ENCODE data around the gene MUC7.

MUC7 gene

DNA sequence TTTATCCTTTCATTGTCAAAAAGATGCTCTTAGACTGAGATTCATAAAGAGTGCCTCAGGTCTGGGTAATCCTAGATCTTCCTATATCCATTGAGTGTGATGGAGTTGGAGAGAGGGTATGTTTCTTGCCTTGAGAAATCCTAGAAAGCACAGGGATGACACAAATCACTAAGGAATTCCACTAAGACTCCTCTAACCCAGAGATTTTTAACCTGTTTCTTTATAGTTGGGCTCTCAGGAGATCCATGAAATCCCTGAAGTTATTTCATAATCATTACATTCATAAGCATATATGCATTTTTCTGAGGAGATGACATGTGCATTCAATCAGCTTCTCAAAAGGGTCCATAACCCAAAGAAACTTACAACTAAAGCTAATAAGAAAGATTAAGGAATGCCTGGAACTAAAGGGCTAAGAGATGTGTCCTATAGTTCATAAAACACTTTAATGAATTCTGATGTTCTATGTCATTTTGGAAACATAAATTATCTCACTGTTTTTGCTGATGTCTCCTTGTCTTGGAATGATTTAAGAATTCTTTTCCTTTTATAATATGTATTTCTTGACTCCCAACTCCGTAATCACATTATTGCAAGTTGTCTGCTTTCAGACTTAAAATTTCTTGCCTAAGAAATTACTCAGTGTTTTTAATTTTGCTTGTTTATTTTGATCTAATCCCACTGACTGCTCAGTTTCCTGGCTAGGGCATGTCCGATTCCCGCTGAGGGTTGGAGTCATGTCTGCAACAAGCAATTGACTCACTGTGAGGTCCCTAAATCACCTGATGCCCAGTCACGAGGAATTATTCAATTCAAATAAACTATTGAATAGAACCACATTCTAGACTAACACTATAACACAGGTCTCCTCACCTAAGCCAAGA, 43.6 kb downstream of the MUC7 start:
- Histone ChIP-seq H3K79me2 (ENCODE audit: insufficient read depth, low read depth) (no peaks in the 10 kb centered on the region), H3K9ac (no peak overlapping the region), H3K27me3 (ENCODE audit: insufficient read depth, low read depth) (no peaks in the 10 kb centered on the region), H3K4me1 (ENCODE audit: low read depth, poor library complexity, severe bottlenecking) (no peaks in the 10 kb centered on the region), H3K4me2 (no peak overlapping the region), H2AFZ (ENCODE audit: low read depth) (no peak overlapping the region), H3K4me3 (IDR thresholded peaks at IDR 0.05; ENCODE audit: insufficient read depth, low read depth, low read length) (no peak overlapping the region), H4K20me1 (ENCODE audit: insufficient read depth) (no peaks in the 10 kb centered on the region), H3K36me3 (ENCODE audit: insufficient read depth) (no peaks in the 10 kb centered on the region), H3K27ac (no peak overlapping the region)
- TF ChIP-seq, protein P1, sequence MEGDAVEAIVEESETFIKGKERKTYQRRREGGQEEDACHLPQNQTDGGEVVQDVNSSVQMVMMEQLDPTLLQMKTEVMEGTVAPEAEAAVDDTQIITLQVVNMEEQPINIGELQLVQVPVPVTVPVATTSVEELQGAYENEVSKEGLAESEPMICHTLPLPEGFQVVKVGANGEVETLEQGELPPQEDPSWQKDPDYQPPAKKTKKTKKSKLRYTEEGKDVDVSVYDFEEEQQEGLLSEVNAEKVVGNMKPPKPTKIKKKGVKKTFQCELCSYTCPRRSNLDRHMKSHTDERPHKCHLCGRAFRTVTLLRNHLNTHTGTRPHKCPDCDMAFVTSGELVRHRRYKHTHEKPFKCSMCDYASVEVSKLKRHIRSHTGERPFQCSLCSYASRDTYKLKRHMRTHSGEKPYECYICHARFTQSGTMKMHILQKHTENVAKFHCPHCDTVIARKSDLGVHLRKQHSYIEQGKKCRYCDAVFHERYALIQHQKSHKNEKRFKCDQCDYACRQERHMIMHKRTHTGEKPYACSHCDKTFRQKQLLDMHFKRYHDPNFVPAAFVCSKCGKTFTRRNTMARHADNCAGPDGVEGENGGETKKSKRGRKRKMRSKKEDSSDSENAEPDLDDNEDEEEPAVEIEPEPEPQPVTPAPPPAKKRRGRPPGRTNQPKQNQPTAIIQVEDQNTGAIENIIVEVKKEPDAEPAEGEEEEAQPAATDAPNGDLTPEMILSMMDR (conservative IDR thresholded peaks at IDR 0.05; ENCODE audit: low read depth, low read length): no peak

DNA sequence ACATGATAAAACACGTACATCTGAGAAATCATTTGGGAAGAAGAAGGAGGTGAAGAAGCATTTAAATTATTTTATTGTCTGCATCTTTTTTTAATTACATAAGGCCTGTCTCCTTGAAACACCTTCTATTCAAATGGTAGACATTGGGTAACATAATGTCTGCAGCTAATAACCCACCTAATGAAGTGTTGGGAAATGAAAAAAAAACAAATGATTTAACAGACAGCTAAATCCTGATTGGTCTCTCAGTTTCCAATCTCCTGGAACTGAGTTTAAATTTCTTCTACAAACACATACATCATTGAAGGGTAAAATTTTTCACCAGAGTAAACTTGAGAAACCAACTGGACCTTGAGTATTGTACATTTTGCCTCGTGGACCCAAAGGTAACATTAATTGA, 46.3 kb downstream of the MUC7 start, which contains the start of gene AMTN:
AMTN (plus strand) TSS at position 301 of the 400 bp plus-strand sequence. CDS start 209 bp downstream, outside the sequence.
- Histone ChIP-seq H3K4me1 (ENCODE audit: low read depth, poor library complexity, severe bottlenecking) (no peaks in the 10 kb centered on the region), H3K27ac (no peak within 1 kb of the TSS), H4K20me1 (ENCODE audit: insufficient read depth) (no peaks in the 10 kb centered on the region), H3K4me3 (IDR thresholded peaks at IDR 0.05; ENCODE audit: insufficient read depth, low read depth, low read length) (no peak within 1 kb of the TSS), H3K79me2 (ENCODE audit: insufficient read depth, low read depth) (no peaks in the 10 kb centered on the region), H2AFZ (ENCODE audit: low read depth) (no peak within 1 kb of the TSS), H3K9ac (no peak within 1 kb of the TSS), H3K4me2 (no peak within 1 kb of the TSS), H3K36me3 (ENCODE audit: insufficient read depth) (no peaks in the 10 kb centered on the region), H3K27me3 (ENCODE audit: insufficient read depth, low read depth) (no peaks in the 10 kb centered on the region)
- TF ChIP-seq, protein P1 (conservative IDR thresholded peaks at IDR 0.05; ENCODE audit: low read depth, low read length): no peak

DNA sequence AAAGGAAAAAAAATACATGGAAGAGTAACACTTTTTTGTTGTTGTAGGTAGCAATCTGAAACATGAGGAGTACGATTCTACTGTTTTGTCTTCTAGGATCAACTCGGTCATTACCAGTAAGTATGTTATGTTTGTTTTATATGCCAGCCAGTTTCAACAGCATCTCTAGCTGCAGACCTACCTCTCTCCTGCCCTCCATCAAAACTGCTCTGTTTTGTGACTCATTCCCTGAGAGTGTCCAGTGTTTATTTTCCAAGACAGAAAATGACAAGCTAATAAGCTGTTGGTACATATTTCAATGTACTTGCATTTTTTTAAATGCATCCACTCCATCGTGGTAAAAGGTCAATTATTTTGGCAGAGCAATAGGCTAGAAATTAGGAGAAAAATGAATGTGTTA, 46.7 kb downstream of the MUC7 start:
- H3K4me1 ChIP-seq (ENCODE audit: low read depth, poor library complexity, severe bottlenecking): no peaks in the 10 kb centered on the region
- no peak overlapping the region for H3K4me2 ChIP-seq
- TF ChIP-seq, protein P1 (conservative IDR thresholded peaks at IDR 0.05; ENCODE audit: low read depth, low read length): no peak
- no peak overlapping the region for H2AFZ ChIP-seq (ENCODE audit: low read depth)
- no peaks in the 10 kb centered on the region for H4K20me1 ChIP-seq (ENCODE audit: insufficient read depth)
- H3K9ac ChIP-seq: no peak overlapping the region
- H3K36me3 ChIP-seq (ENCODE audit: insufficient read depth): no peaks in the 10 kb centered on the region
- H3K27ac ChIP-seq: no peak overlapping the region
- no peak overlapping the region for H3K4me3 ChIP-seq (IDR thresholded peaks at IDR 0.05; ENCODE audit: insufficient read depth, low read depth, low read length)
- no peaks in the 10 kb centered on the region for H3K79me2 ChIP-seq (ENCODE audit: insufficient read depth, low read depth)
- H3K27me3 ChIP-seq (ENCODE audit: insufficient read depth, low read depth): no peaks in the 10 kb centered on the region

DNA sequence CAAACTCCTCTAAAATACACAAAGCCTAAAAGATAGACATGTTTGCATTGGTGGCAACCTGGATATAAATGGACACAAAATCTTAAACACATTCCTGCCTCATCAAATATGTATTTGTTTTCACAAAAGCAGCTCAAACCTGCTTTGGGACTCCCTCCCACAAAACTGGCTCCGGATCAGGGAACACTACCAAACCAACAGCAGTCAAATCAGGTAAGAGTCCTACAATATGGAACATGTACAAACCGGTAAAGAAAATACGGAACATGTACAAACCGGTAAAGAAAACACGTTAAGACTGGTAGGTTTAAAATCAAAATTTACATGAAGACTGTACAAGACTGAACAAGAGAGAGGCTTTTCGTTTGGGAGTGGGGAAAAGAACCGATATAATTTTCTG, 50.6 kb downstream of the MUC7 start:
- Histone ChIP-seq H3K79me2 (ENCODE audit: insufficient read depth, low read depth) (no peaks in the 10 kb centered on the region), H2AFZ (ENCODE audit: low read depth) (no peak overlapping the region), H4K20me1 (ENCODE audit: insufficient read depth) (no peaks in the 10 kb centered on the region), H3K27ac (no peak overlapping the region), H3K36me3 (ENCODE audit: insufficient read depth) (no peaks in the 10 kb centered on the region), H3K27me3 (ENCODE audit: insufficient read depth, low read depth) (no peaks in the 10 kb centered on the region), H3K4me3 (IDR thresholded peaks at IDR 0.05; ENCODE audit: insufficient read depth, low read depth, low read length) (no peak overlapping the region), H3K4me2 (no peak overlapping the region), H3K4me1 (ENCODE audit: low read depth, poor library complexity, severe bottlenecking) (no peaks in the 10 kb centered on the region), H3K9ac (no peak overlapping the region)
- TF ChIP-seq, protein P1 (conservative IDR thresholded peaks at IDR 0.05; ENCODE audit: low read depth, low read length): no peak

Measured in KMS-11 (cell line).